HepG2 (cell line): Measurements from ENCODE around the gene SLC4A11. TPM values are rescaled to one million over a fixed set of nuclear protein-coding genes. Genes with fewer than 3 reads are reported as not detected.

ENCODE experiments used
- E2F1 ChIP-seq: sonication (generic); formaldehyde crosslinking; IDR thresholded peaks from 2 replicates; pipeline ENCODE4 v1.5.0; 2020; ENCODE audit warnings: missing genetic modification reagents
- ELF4 ChIP-seq: sonication (generic); formaldehyde crosslinking; IDR thresholded peaks from 2 replicates; pipeline ENCODE4 v1.5.0; 2020; ENCODE audit warnings: missing genetic modification reagents, mild to moderate bottlenecking, moderate library complexity, borderline replicate concordance
- EZH2 ChIP-seq: conservative IDR thresholded peaks from 2 replicates; pipeline ENCODE4 v1.6.1; 2012; ENCODE audit warnings: mild to moderate bottlenecking, low read depth, low read length, moderate library complexity
- IRF9 ChIP-seq: sonication (generic); formaldehyde crosslinking; IDR thresholded peaks from 2 replicates; pipeline ENCODE4 v1.8.0; 2022; ENCODE audit warnings: missing genetic modification reagents, mild to moderate bottlenecking, borderline replicate concordance
- IRX3 ChIP-seq: sonication (generic); formaldehyde crosslinking; IDR thresholded peaks from 2 replicates; pipeline ENCODE4 v1.8.1; 2023; ENCODE audit warnings: mild to moderate bottlenecking, low read depth, missing genetic modification reagents, borderline replicate concordance
- LCORL ChIP-seq, 2 experiments: fragments of 450-650 bp in 1 of 2; sonication (generic) in 1 of 2; formaldehyde crosslinking in 1 of 2; IDR thresholded peaks; 2 replicates each; pipeline versions ENCODE4 v1.5.0 to v1.6.1; 2017 to 2020; ENCODE audit warnings: antibody characterized with exemption in 1 of 2, missing genetic modification reagents in 1 of 2
- MTF1 ChIP-seq: sonication (generic); formaldehyde crosslinking; IDR thresholded peaks from 2 replicates; pipeline ENCODE4 v1.5.0; 2020; ENCODE audit warnings: missing genetic modification reagents
- SALL2 ChIP-seq: sonication (generic); formaldehyde crosslinking; IDR thresholded peaks from 2 replicates; pipeline ENCODE4 v1.8.1; 2023; ENCODE audit warnings: mild to moderate bottlenecking, missing genetic modification reagents, inconsistent platforms
- SMARCE1 ChIP-seq: fragments of 450-650 bp; IDR thresholded peaks from 2 replicates; pipeline ENCODE4 v1.6.1; 2017; ENCODE audit warnings: borderline replicate concordance
- TOE1 ChIP-seq: sonication (generic); formaldehyde crosslinking; IDR thresholded peaks from 2 replicates; pipeline ENCODE4 v1.4.0; 2020; ENCODE audit warnings: mild to moderate bottlenecking, missing genetic modification reagents
- TRIM22 ChIP-seq: fragments of 450-650 bp; IDR thresholded peaks from 2 replicates; pipeline ENCODE4 v1.6.1; 2017
- ZNF441 ChIP-seq: sonication (generic); formaldehyde crosslinking; IDR thresholded peaks from 2 replicates; pipeline ENCODE4 v1.7.0; 2021; ENCODE audit warnings: missing genetic modification reagents, borderline replicate concordance
- ZNF501 ChIP-seq: sonication (generic); formaldehyde crosslinking; IDR thresholded peaks from 2 replicates; pipeline ENCODE4 v1.5.1; 2020; ENCODE audit warnings: mild to moderate bottlenecking, moderate library complexity, missing genetic modification reagents
- ZNF558 ChIP-seq: sonication (generic); formaldehyde crosslinking; IDR thresholded peaks from 2 replicates; pipeline ENCODE4 v1.9.0; 2022; ENCODE audit warnings: mild to moderate bottlenecking, missing genetic modification reagents, borderline replicate concordance
- ZNF605 ChIP-seq: sonication (generic); formaldehyde crosslinking; IDR thresholded peaks from 2 replicates; pipeline ENCODE4 v1.8.0; 2022; ENCODE audit warnings: mild to moderate bottlenecking, missing genetic modification reagents
- ZNF772 ChIP-seq: sonication (generic); formaldehyde crosslinking; IDR thresholded peaks from 2 replicates; pipeline ENCODE4 v1.5.0; 2020; ENCODE audit warnings: mild to moderate bottlenecking, missing genetic modification reagents
- polyA plus RNA-seq, 8 experiments: library from polyadenylated mRNA; depleted of rRNA in 3 of 8; stranded (reverse) in 7 of 8; unstranded in 1 of 8; fragments of >200 nt; fragmentation: Illumina TruSeq in 4 of 8; extraction: Trizol in 4 of 8; gene quantifications; 2 replicates each; pipeline versions ENCODE4 v1.2.1 to v1.2.3, GENCODE V29; 2011 to 2016; ENCODE audit warnings: low read depth in 4 of 8, missing spikeins in 1 of 8, mixed read lengths in 1 of 8; ENCODE audit not compliant: insufficient read depth in 1 of 8
- total RNA-seq, 5 experiments: library from RNA; depleted of rRNA; stranded (reverse); fragments of >200 nt; fragmentation: Illumina TruSeq; extraction: Trizol; gene quantifications; 2 replicates each; pipeline ENCODE4 v1.2.3, GENCODE V29; 2016; ENCODE audit warnings: low read depth in 1 of 5
- TF ChIP-seq, protein P1 (sequence below): sonication (generic); formaldehyde crosslinking; IDR thresholded peaks from 2 replicates; pipeline ENCODE4 v1.4.0; 2020; ENCODE audit warnings: missing genetic modification reagents, borderline replicate concordance
- TF ChIP-seq, protein P2 (sequence below): sonication (generic); formaldehyde crosslinking; IDR thresholded peaks from 2 replicates; pipeline ENCODE4 v1.4.0; 2020; ENCODE audit warnings: missing genetic modification reagents
- TF ChIP-seq, protein P3 (sequence below): sonication (generic); formaldehyde crosslinking; IDR thresholded peaks from 2 replicates; pipeline ENCODE4 v1.5.0; 2020; ENCODE audit warnings: mild to moderate bottlenecking, missing genetic modification reagents
- TF ChIP-seq, protein P4 (sequence below): sonication (generic); formaldehyde crosslinking; IDR thresholded peaks from 2 replicates; pipeline ENCODE4 v1.8.1; 2023; ENCODE audit warnings: mild to moderate bottlenecking, inconsistent platforms, moderate library complexity, missing genetic modification reagents, borderline replicate concordance

SLC4A11 gene
- total and polyA plus RNA-seq, 2 of the 13 experiments (the other 11 are each of a cell fraction or from before 2014, with no cell fraction given): 3.9 to 27.0 TPM

GRCh38 chr20:3204124-3204794, 34.7 kb downstream of the SLC4A11 start, which contains the start of gene DDRGK1 (continued):
- TF ChIP-seq MTF1 (CRISPR knock-in tag) (peak; percentile 11; the same call in 1 of the 2 replicates), EZH2 (no peak), TRIM22 (no peak), ZNF501 (CRISPR knock-in tag) (peak; percentile 97), E2F1 (CRISPR knock-in tag) (peak; percentile 75), IRX3 (CRISPR knock-in tag) (peak; percentile 88), LCORL (IDR thresholded peaks at IDR 0.05) (no peak), LCORL (CRISPR knock-in tag; IDR thresholded peaks at IDR 0.05) (peak; percentile 92), ZNF441 (CRISPR knock-in tag) (no peak), ELF4 (CRISPR knock-in tag) (no peak), TOE1 (CRISPR knock-in tag) (peak; percentile 37; the same call in 1 of the 2 replicates), SALL2 (CRISPR knock-in tag) (peak; percentile 88), ZNF558 (CRISPR knock-in tag) (peak; percentile 95), ZNF772 (peak; percentile 92), SMARCE1 (no peak), IRF9 (CRISPR knock-in tag) (peak; percentile 99), ZNF605 (CRISPR knock-in tag) (peak; percentile 98; the same call in 1 of the 2 replicates)
- TF ChIP-seq, protein P1, sequence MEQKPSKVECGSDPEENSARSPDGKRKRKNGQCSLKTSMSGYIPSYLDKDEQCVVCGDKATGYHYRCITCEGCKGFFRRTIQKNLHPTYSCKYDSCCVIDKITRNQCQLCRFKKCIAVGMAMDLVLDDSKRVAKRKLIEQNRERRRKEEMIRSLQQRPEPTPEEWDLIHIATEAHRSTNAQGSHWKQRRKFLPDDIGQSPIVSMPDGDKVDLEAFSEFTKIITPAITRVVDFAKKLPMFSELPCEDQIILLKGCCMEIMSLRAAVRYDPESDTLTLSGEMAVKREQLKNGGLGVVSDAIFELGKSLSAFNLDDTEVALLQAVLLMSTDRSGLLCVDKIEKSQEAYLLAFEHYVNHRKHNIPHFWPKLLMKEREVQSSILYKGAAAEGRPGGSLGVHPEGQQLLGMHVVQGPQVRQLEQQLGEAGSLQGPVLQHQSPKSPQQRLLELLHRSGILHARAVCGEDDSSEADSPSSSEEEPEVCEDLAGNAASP: peak; percentile 80
- TF ChIP-seq, protein P2, sequence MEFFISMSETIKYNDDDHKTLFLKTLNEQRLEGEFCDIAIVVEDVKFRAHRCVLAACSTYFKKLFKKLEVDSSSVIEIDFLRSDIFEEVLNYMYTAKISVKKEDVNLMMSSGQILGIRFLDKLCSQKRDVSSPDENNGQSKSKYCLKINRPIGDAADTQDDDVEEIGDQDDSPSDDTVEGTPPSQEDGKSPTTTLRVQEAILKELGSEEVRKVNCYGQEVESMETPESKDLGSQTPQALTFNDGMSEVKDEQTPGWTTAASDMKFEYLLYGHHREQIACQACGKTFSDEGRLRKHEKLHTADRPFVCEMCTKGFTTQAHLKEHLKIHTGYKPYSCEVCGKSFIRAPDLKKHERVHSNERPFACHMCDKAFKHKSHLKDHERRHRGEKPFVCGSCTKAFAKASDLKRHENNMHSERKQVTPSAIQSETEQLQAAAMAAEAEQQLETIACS (CRISPR knock-in tag): 0 out of 2 replicates have a peak, but pooled peaks have one; percentile 52
- TF ChIP-seq, protein P3, sequence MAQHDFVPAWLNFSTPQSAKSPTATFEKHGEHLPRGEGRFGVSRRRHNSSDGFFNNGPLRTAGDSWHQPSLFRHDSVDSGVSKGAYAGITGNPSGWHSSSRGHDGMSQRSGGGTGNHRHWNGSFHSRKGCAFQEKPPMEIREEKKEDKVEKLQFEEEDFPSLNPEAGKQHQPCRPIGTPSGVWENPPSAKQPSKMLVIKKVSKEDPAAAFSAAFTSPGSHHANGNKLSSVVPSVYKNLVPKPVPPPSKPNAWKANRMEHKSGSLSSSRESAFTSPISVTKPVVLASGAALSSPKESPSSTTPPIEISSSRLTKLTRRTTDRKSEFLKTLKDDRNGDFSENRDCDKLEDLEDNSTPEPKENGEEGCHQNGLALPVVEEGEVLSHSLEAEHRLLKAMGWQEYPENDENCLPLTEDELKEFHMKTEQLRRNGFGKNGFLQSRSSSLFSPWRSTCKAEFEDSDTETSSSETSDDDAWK (CRISPR knock-in tag): no peak
- TF ChIP-seq, protein P4, sequence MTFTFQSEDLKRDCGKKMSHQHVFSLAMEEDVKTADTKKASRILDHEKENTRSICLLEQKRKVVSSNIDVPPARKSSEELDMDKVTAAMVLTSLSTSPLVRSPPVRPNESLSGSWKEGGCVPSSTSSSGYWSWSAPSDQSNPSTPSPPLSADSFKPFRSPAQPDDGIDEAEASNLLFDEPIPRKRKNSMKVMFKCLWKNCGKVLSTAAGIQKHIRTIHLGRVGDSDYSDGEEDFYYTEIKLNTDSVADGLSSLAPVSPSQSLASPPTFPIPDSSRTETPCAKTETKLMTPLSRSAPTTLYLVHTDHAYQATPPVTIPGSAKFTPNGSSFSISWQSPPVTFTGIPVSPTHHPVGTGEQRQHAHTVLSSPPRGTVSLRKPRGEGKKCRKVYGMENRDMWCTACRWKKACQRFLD: peak; percentile 73; the same call in 1 of the 2 replicates
